Measurements from ENCODE around the gene PSMB9. TPM values are rescaled to one million over a fixed set of nuclear protein-coding genes. Genes with fewer than 3 reads are reported as not detected.

PSMB9 gene
- total and polyA plus RNA-seq, 11 donors, result 8.9 to 182 (median 15.7) TPM

- peak; percentile 44 to 63 (median 52) for ATAC-seq
- peak overlapping the region in 1 of 12 donors; percentile 60 for H3K27ac ChIP-seq
- no peaks in the 10 kb centered on the region for H3K9me3 ChIP-seq
- intact Hi-C loops (cut with DNase I), result loop anchor here (1.0 to 5.0 kb wide), 5 partner anchors 47 to 363 kb away; no protein-coding TSS in a partner anchor
- H3K4me3 ChIP-seq, result no peak overlapping the region
- WGBS, 4 donors, result 47 to 55% (median 49%) methylated on average over 4 of the region's 4 CpGs
- peak; percentile 53 to 79 (median 68) for TF ChIP-seq CTCF (IDR thresholded peaks at IDR 0.05)
- no peak for TF ChIP-seq POLR2A (IDR thresholded peaks at IDR 0.05)
- peaks cover 0 to 23% (median 0%) of the 10 kb centered on the region in 12 donors for H3K4me1 ChIP-seq
- no peak for DNase-seq
- H3K36me3 ChIP-seq, result no peaks in the 10 kb centered on the region
- no peaks in the 10 kb centered on the region for H3K27me3 ChIP-seq
These were observed 31.8 kb downstream of the PSMB9 start for GRCh38 chr6:32885698-32886286.

DNA sequence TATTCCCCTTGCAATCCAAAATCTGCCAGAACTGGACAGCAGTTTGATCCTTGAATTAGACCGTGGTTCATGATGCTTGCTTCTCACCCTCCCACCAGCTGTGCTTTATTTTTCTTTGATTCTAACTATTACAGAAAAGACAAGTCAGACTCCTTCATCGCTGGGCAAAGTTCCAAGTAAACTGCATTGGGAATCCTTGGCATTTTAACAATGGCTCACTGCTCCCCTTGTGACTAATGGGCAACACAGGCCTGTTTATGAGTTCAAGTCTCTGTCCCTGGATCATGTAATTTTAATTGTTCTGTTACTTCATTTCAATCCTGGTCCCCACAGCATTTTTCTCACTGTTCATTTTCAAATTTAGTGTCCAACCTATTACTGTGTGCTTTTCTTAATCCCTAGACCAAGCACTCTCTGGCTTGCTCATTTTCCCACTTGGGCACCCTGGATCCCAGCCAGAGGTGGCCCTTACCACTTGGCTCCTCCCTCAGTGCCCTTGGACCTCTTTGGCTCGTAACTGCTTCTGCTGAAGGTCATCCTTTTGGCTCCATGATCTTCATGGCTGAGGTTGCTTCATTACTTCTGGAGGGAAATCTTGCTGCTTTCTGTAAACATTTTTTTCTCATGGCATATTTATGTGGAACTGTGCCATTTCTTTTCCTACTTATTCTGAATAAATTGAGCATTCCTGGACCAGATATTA lies 32.8 kb downstream of the PSMB9 start:
- ATAC-seq, result no peak
- intact Hi-C loops (cut with DNase I), result loop anchor here in 9 of 10 donors (1.0 to 5.0 kb wide), 4 partner anchors 45 to 100 kb away; no protein-coding TSS in a partner anchor
- no peak for DNase-seq
- TF ChIP-seq CTCF (IDR thresholded peaks at IDR 0.05) (no peak), POLR2A (IDR thresholded peaks at IDR 0.05) (no peak)
- Histone ChIP-seq H3K9me3 (no peaks in the 10 kb centered on the region), H3K27me3 (no peaks in the 10 kb centered on the region), H3K4me1 (peaks cover 0 to 23% (median 0%) of the 10 kb centered on the region in 12 donors), H3K36me3 (no peaks in the 10 kb centered on the region), H3K4me3 (no peak overlapping the region), H3K27ac (peak overlapping the region in 2 of 12 donors; percentile 12 to 60)
- WGBS, 4 donors, result 36 to 56% (median 44%) methylated on average over 3 of the region's 3 CpGs

DNA sequence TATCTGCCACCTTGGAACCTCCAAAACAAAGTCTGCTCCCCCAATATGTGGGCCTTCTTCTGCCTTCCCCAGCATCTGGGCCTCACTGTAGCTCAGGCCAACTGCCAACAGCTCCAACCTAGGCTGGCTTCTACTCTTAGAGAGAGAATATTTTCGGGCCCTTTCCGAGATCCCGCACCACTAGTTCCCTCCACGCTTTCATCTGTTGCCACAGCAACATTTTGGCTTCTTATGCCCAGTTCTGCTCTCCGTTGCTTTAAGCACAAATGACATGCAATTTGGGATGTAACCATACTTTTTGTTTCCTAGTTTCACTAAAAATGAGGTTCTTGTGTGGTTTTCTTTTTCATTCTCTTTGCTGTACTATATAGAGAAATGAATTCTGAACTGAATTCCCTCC lies 33.6 kb downstream of the PSMB9 start:
- DNase-seq (no peak), ATAC-seq (no peak)
- no peak for TF ChIP-seq POLR2A (IDR thresholded peaks at IDR 0.05)
- Histone ChIP-seq H3K4me3 (no peak overlapping the region), H3K36me3 (no peaks in the 10 kb centered on the region), H3K27ac (peak overlapping the region in 1 of 12 donors; percentile 60), H3K9me3 (no peaks in the 10 kb centered on the region), H3K4me1 (peaks cover 0 to 23% (median 0%) of the 10 kb centered on the region in 12 donors), H3K27me3 (no peaks in the 10 kb centered on the region)
- 81 to 90% (median 86%) methylated on average over 5 of the region's 5 CpGs for WGBS, 4 donors
- intact Hi-C loops (cut with DNase I), result loop anchor here in 9 of 10 donors (1.0 to 5.0 kb wide), 4 partner anchors 45 to 99 kb away; no protein-coding TSS in a partner anchor

GRCh38 chr6:32888576-32888975 lies 34.6 kb downstream of the PSMB9 start:
- H3K36me3 ChIP-seq, result no peaks in the 10 kb centered on the region
- 80 to 96% (median 88%) methylated on average over 2 of the region's 2 CpGs for WGBS, 4 donors
- H3K4me1 ChIP-seq, result peaks cover 0 to 19% (median 0%) of the 10 kb centered on the region in 12 donors
- TF ChIP-seq CTCF (IDR thresholded peaks at IDR 0.05) (no peak), POLR2A (IDR thresholded peaks at IDR 0.05) (no peak)
- ATAC-seq (no peak), DNase-seq (no peak)
- H3K9me3 ChIP-seq, result no peaks in the 10 kb centered on the region
- H3K27me3 ChIP-seq, result no peaks in the 10 kb centered on the region
- H3K4me3 ChIP-seq, result no peak overlapping the region
- H3K27ac ChIP-seq, result no peak overlapping the region
- intact Hi-C loops (cut with DNase I), result loop anchor here in 9 of 10 donors (5.0 kb wide), 1 partner anchor 44 kb away; no protein-coding TSS in a partner anchor
